OCI-LY1 (cell line): ENCODE data around the gene TMEM243.

Source experiments
- H2AFZ ChIP-seq: fragments of 200-600 bp; sonication (generic), shearing (Covaris generic); 2 replicates; pipeline ENCODE4 v1.6.0; 2014; ENCODE audit warnings: antibody characterized with exemption, mild to moderate bottlenecking, low read length
- H3F3A ChIP-seq: fragments of 200-600 bp; sonication (generic), shearing (Covaris generic); 2 replicates; pipeline ENCODE4 v1.6.0; 2014; ENCODE audit warnings: mild to moderate bottlenecking, antibody characterized with exemption, low read length, moderate library complexity; ENCODE audit not compliant: insufficient read depth
- H3K27ac ChIP-seq: fragments of 200-600 bp; sonication (generic); 2 replicates; pipeline ENCODE4 v1.5.1; 2014; ENCODE audit warnings: low read length, mixed run types, mild to moderate bottlenecking, low read depth; ENCODE audit not compliant: poor library complexity, severe bottlenecking
- H3K27me3 ChIP-seq: fragments of 200-600 bp; sonication (generic); 2 replicates; pipeline ENCODE4 v1.6.0; 2014; ENCODE audit warnings: antibody characterized with exemption, mild to moderate bottlenecking, low read length, moderate library complexity; ENCODE audit not compliant: insufficient read depth
- H3K36me3 ChIP-seq: fragments of 200-600 bp; sonication (generic); 2 replicates; pipeline ENCODE4 v1.6.1; 2014; ENCODE audit warnings: mild to moderate bottlenecking, antibody characterized with exemption, low read length, moderate library complexity, mixed read lengths; ENCODE audit not compliant: insufficient read depth
- H3K4me1 ChIP-seq: fragments of 200-600 bp; sonication (generic); 2 replicates; pipeline ENCODE4 v1.5.1; 2014; ENCODE audit warnings: mild to moderate bottlenecking, low read length, moderate library complexity; ENCODE audit not compliant: insufficient read depth, severe bottlenecking
- H3K4me2 ChIP-seq: fragments of 200-600 bp; sonication (generic), shearing (Covaris generic); 2 replicates; pipeline ENCODE4 v1.6.1; 2014; ENCODE audit warnings: low read length
- H3K4me3 ChIP-seq: fragments of 200-600 bp; sonication (generic); 2 replicates; pipeline ENCODE4 v1.5.1; 2014; ENCODE audit warnings: low read length, low read depth, mild to moderate bottlenecking, mixed read lengths; ENCODE audit not compliant: poor library complexity, severe bottlenecking
- H3K79me2 ChIP-seq: fragments of 200-600 bp; shearing (Covaris generic); 2 replicates; pipeline ENCODE4 v1.6.1; 2016; ENCODE audit warnings: mixed run types, low read length, mixed read lengths; ENCODE audit not compliant: insufficient read depth
- H3K9ac ChIP-seq: fragments of 200-600 bp; sonication (generic), shearing (Covaris generic); 2 replicates; pipeline ENCODE4 v1.6.1; 2014; ENCODE audit warnings: mild to moderate bottlenecking, low read length, mixed read lengths
- H3K9me2 ChIP-seq: fragments of 200-600 bp; sonication (generic), shearing (Covaris generic); 2 replicates; pipeline ENCODE4 v1.6.1; 2014; ENCODE audit warnings: low read depth, mild to moderate bottlenecking, low read length, mixed read lengths
- H3K9me3 ChIP-seq: fragments of 200-600 bp; shearing (Covaris generic); 2 replicates; pipeline ENCODE4 v1.6.1; 2014; ENCODE audit warnings: low read length, mixed read lengths
- H4K20me1 ChIP-seq: fragments of 200-600 bp; sonication (generic), shearing (Covaris generic); 2 replicates; pipeline ENCODE4 v1.6.0; 2016; ENCODE audit warnings: mild to moderate bottlenecking, low read length; ENCODE audit not compliant: insufficient read depth
- EZH2 ChIP-seq: fragments of 200-600 bp; sonication (generic), shearing (Covaris generic); IDR thresholded peaks from 2 replicates; pipeline ENCODE4 v1.8.0; 2017; ENCODE audit warnings: borderline replicate concordance, mixed run types, mild to moderate bottlenecking, antibody characterized with exemption, low read length, moderate library complexity, mixed read lengths
- TF ChIP-seq, protein P1 (sequence below): fragments of 200-600 bp; sonication (generic), shearing (Covaris generic); IDR thresholded peaks from 2 replicates; pipeline ENCODE4 v1.5.1; 2017; ENCODE audit warnings: mild to moderate bottlenecking, antibody characterized with exemption, low read length, moderate library complexity, mixed read lengths

The TMEM243 gene

DNA sequence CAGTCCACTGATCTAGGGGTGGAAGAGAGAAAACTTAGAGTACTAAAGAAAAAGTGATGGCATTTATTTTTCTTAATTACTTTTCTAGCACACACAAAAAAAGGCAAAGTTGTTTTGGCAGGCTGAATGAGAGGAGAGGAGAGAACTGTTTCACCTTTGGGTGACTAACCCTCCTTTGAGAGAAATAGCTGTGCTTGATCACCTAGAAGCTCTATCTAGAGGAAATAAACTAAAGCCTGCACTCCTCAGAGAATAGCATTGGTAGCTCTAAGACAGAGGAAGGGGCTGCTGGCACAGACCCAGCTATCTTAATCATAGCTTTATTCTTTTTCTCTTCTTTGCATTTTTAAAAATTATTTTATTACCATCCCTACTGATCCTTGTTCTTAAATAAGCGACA, 6.3 kb downstream of the TMEM243 start:
- H3K4me1 ChIP-seq, result peaks cover 69% of the 10 kb centered on the region
- H2AFZ ChIP-seq, result no peak overlapping the region
- H3K27ac ChIP-seq, result peak overlapping the region; percentile 98
- H3F3A ChIP-seq, result peaks cover 15% of the 10 kb centered on the region
- TF ChIP-seq, protein P1, sequence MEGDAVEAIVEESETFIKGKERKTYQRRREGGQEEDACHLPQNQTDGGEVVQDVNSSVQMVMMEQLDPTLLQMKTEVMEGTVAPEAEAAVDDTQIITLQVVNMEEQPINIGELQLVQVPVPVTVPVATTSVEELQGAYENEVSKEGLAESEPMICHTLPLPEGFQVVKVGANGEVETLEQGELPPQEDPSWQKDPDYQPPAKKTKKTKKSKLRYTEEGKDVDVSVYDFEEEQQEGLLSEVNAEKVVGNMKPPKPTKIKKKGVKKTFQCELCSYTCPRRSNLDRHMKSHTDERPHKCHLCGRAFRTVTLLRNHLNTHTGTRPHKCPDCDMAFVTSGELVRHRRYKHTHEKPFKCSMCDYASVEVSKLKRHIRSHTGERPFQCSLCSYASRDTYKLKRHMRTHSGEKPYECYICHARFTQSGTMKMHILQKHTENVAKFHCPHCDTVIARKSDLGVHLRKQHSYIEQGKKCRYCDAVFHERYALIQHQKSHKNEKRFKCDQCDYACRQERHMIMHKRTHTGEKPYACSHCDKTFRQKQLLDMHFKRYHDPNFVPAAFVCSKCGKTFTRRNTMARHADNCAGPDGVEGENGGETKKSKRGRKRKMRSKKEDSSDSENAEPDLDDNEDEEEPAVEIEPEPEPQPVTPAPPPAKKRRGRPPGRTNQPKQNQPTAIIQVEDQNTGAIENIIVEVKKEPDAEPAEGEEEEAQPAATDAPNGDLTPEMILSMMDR, result no peak
- no peak for TF ChIP-seq EZH2
- peaks cover 8% of the 10 kb centered on the region for H3K9me3 ChIP-seq
- peak overlapping the region; percentile 40 for H3K9ac ChIP-seq
- H3K4me2 ChIP-seq, result peak overlapping the region; percentile 52
- H3K4me3 ChIP-seq, result peak overlapping the region; percentile 36
- H4K20me1 ChIP-seq, result 0 out of 2 replicates have a peak, but pooled peaks cover 5% of the 10 kb centered on the region
- no peaks in the 10 kb centered on the region for H3K27me3 ChIP-seq
- peaks cover 72% of the 10 kb centered on the region for H3K36me3 ChIP-seq
- H3K9me2 ChIP-seq, result no peaks in the 10 kb centered on the region
- H3K79me2 ChIP-seq, result peaks cover 87% of the 10 kb centered on the region

DNA sequence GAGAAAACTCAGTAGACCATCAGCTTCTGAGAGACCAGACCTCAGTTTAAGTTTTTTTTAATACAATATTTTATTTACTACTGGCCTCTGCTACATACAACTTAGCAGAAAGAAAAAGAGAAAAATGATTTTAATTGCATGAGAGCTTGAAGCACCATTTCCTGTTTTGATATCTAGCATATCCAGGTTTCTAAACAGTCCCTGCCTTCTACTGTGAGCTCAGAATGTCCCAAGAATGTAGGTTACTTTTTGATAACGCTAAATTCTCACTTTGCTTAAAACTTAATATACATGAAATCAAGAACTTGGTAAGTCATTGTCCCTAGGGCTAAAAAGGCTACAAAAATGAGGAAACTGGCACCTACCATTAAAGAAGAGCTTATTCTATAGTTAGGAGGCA, 7.0 kb downstream of the TMEM243 start:
- no peaks in the 10 kb centered on the region for H3K27me3 ChIP-seq
- peaks cover 87% of the 10 kb centered on the region for H3K79me2 ChIP-seq
- H3K4me3 ChIP-seq, result peak overlapping the region; percentile 36
- H3K9me2 ChIP-seq, result no peaks in the 10 kb centered on the region
- no peak for TF ChIP-seq EZH2
- TF ChIP-seq, protein P1, result no peak
- H3K36me3 ChIP-seq, result peaks cover 71% of the 10 kb centered on the region
- 0 out of 2 replicates have a peak, but pooled peaks cover 5% of the 10 kb centered on the region for H4K20me1 ChIP-seq
- peaks cover 9% of the 10 kb centered on the region for H3F3A ChIP-seq
- peak overlapping the region; percentile 52 for H3K4me2 ChIP-seq
- peaks cover 62% of the 10 kb centered on the region for H3K4me1 ChIP-seq
- no peak overlapping the region for H2AFZ ChIP-seq
- H3K9me3 ChIP-seq, result peaks cover 11% of the 10 kb centered on the region
- peak overlapping the region; percentile 98 for H3K27ac ChIP-seq
- H3K9ac ChIP-seq, result peak overlapping the region; percentile 40; the same call in 1 of the 2 replicates

DNA sequence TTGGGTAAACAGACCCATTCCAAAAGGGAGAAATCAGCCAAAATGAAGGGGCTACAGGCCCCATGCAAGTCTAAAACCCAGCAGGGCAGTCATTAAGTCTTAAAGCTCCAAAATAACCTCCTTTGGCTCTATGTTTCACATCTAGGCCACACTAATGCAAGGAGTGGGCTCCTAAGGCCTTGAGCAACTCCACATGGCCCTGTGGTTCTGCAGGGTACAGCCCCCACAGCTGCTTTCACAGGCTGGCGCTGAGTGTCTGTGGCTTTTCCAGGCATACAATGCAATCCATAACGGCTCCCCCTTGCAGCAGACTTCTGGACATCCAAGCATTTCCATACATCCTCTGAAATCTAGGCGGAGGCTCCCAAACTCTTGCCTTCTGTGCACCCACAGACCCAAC, 9.0 kb downstream of the TMEM243 start:
- H2AFZ ChIP-seq, result no peak overlapping the region
- H3K9me2 ChIP-seq, result no peaks in the 10 kb centered on the region
- H3K4me1 ChIP-seq, result peaks cover 42% of the 10 kb centered on the region
- H3K79me2 ChIP-seq, result peaks cover 97% of the 10 kb centered on the region
- H3K9me3 ChIP-seq, result peaks cover 26% of the 10 kb centered on the region
- peaks cover 83% of the 10 kb centered on the region for H3K36me3 ChIP-seq
- no peaks in the 10 kb centered on the region for H3K27me3 ChIP-seq
- no peak overlapping the region for H3K4me3 ChIP-seq
- H3F3A ChIP-seq, result no peaks in the 10 kb centered on the region
- H3K9ac ChIP-seq, result no peak overlapping the region
- H4K20me1 ChIP-seq, result 0 out of 2 replicates have a peak, but pooled peaks cover 5% of the 10 kb centered on the region
- TF ChIP-seq EZH2, result no peak
- TF ChIP-seq, protein P1, result no peak
- no peak overlapping the region for H3K4me2 ChIP-seq
- H3K27ac ChIP-seq, result no peak overlapping the region
